HL-60 (cell line): ENCODE results near the gene POLR1A.

ENCODE experiments used
- DNase-seq, 2 experiments: peaks; one replicate each; pipeline ENCODE4 v3.0.0-alpha.2; 2010 to 2020; ENCODE audit warnings: low read depth in 1 of 2, low spot score in 1 of 2
- H3K27ac ChIP-seq: fragments of 250-450 bp; sonication (Bioruptor Pico); replicated peaks from 2 replicates; pipeline ENCODE4 v1.5.1; 2020; ENCODE audit warnings: mild to moderate bottlenecking, moderate library complexity
- H3K27me3 ChIP-seq: fragments of 250-450 bp; sonication (Bioruptor Pico); 2 replicates; pipeline ENCODE4 v1.5.1; 2021; ENCODE audit warnings: mild to moderate bottlenecking, moderate library complexity; ENCODE audit not compliant: insufficient read depth, poor library complexity, severe bottlenecking
- H3K4me3 ChIP-seq: replicated peaks from 2 replicates; pipeline ENCODE4 v1.5.1; 2011; ENCODE audit warnings: mild to moderate bottlenecking, control low read depth, low read length; ENCODE audit not compliant: insufficient read depth
- GABPA ChIP-seq: IDR thresholded peaks from 2 replicates; pipeline ENCODE4 v1.6.1; 2012; ENCODE audit warnings: low read depth
- POLR2AphosphoS5 ChIP-seq: IDR thresholded peaks from 2 replicates; pipeline ENCODE4 v1.6.1; 2012; ENCODE audit warnings: low read depth
- SPI1 ChIP-seq: IDR thresholded peaks from 2 replicates; pipeline ENCODE4 v1.6.1; 2012; ENCODE audit warnings: low read depth, mild to moderate bottlenecking, borderline replicate concordance
- TF ChIP-seq, protein P1 (sequence below): IDR thresholded peaks from 2 replicates; pipeline ENCODE4 v1.6.1; 2012; ENCODE audit warnings: low read depth; ENCODE audit not compliant: insufficient replicate concordance
- TF ChIP-seq, protein P2 (sequence below): IDR thresholded peaks from one replicate; pipeline ENCODE4 v1.5.1; 2011; ENCODE audit warnings: low read length, control low read depth, inconsistent platforms; ENCODE audit not compliant: insufficient read depth

Gene POLR1A

DNA sequence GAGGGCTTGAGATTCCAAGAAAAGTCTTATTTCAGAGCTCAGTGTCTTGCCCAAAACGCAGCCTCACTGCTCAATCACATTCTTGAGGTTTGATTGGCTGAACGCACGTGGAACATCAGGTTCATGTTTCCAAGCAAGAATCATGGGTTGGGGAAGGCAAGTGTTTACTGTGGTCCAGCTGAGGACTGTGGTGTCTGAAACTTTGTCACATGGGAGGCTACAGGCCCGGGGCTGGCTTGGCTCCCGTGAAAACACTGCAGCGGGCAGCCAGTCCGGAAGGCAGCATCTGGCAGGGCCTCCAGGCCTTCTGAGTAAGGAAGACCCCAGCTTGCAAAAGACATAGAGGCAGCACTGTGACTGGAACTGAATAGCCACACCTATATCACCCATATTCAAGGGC is 84.7 kb downstream of the POLR1A start:
- TF ChIP-seq POLR2AphosphoS5 = no peak
- TF ChIP-seq SPI1 = no peak
- TF ChIP-seq, protein P1, sequence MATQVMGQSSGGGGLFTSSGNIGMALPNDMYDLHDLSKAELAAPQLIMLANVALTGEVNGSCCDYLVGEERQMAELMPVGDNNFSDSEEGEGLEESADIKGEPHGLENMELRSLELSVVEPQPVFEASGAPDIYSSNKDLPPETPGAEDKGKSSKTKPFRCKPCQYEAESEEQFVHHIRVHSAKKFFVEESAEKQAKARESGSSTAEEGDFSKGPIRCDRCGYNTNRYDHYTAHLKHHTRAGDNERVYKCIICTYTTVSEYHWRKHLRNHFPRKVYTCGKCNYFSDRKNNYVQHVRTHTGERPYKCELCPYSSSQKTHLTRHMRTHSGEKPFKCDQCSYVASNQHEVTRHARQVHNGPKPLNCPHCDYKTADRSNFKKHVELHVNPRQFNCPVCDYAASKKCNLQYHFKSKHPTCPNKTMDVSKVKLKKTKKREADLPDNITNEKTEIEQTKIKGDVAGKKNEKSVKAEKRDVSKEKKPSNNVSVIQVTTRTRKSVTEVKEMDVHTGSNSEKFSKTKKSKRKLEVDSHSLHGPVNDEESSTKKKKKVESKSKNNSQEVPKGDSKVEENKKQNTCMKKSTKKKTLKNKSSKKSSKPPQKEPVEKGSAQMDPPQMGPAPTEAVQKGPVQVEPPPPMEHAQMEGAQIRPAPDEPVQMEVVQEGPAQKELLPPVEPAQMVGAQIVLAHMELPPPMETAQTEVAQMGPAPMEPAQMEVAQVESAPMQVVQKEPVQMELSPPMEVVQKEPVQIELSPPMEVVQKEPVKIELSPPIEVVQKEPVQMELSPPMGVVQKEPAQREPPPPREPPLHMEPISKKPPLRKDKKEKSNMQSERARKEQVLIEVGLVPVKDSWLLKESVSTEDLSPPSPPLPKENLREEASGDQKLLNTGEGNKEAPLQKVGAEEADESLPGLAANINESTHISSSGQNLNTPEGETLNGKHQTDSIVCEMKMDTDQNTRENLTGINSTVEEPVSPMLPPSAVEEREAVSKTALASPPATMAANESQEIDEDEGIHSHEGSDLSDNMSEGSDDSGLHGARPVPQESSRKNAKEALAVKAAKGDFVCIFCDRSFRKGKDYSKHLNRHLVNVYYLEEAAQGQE = no peak
- no peak for DNase-seq
- H3K27ac ChIP-seq = no peak overlapping the region

DNA sequence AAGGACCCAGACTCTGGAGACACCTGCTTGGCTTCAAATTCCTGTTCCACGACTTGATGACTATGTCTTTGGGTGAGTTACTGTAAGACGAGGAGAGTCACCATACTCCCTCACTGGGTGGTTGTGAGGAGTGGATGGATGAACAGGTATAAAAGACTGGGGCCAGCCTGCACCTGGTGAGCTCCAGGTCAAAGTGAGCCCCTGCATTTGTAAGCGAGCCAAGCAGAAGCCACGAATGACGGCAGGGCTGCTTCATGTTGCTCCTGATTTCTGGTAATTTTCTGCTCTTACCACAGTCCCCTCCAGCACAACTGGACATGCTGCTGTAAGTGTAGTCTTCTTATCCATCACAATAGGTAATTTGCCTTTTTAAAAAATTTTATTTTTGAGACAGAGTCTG is 86.6 kb downstream of the POLR1A start:
- no peaks in the 10 kb centered on the region for H3K27me3 ChIP-seq
- H3K27ac ChIP-seq = no peak overlapping the region
- TF ChIP-seq GABPA (no peak), POLR2AphosphoS5 (no peak), SPI1 (no peak)
- TF ChIP-seq, protein P2, sequence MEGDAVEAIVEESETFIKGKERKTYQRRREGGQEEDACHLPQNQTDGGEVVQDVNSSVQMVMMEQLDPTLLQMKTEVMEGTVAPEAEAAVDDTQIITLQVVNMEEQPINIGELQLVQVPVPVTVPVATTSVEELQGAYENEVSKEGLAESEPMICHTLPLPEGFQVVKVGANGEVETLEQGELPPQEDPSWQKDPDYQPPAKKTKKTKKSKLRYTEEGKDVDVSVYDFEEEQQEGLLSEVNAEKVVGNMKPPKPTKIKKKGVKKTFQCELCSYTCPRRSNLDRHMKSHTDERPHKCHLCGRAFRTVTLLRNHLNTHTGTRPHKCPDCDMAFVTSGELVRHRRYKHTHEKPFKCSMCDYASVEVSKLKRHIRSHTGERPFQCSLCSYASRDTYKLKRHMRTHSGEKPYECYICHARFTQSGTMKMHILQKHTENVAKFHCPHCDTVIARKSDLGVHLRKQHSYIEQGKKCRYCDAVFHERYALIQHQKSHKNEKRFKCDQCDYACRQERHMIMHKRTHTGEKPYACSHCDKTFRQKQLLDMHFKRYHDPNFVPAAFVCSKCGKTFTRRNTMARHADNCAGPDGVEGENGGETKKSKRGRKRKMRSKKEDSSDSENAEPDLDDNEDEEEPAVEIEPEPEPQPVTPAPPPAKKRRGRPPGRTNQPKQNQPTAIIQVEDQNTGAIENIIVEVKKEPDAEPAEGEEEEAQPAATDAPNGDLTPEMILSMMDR = no peak
- TF ChIP-seq, protein P1 = no peak
- no peak overlapping the region for H3K4me3 ChIP-seq
- no peak for DNase-seq

More for the DNA sequence above, 84.7 kb downstream of the POLR1A start:
- H3K27me3 ChIP-seq = no peaks in the 10 kb centered on the region
- no peak overlapping the region for H3K4me3 ChIP-seq

DNA sequence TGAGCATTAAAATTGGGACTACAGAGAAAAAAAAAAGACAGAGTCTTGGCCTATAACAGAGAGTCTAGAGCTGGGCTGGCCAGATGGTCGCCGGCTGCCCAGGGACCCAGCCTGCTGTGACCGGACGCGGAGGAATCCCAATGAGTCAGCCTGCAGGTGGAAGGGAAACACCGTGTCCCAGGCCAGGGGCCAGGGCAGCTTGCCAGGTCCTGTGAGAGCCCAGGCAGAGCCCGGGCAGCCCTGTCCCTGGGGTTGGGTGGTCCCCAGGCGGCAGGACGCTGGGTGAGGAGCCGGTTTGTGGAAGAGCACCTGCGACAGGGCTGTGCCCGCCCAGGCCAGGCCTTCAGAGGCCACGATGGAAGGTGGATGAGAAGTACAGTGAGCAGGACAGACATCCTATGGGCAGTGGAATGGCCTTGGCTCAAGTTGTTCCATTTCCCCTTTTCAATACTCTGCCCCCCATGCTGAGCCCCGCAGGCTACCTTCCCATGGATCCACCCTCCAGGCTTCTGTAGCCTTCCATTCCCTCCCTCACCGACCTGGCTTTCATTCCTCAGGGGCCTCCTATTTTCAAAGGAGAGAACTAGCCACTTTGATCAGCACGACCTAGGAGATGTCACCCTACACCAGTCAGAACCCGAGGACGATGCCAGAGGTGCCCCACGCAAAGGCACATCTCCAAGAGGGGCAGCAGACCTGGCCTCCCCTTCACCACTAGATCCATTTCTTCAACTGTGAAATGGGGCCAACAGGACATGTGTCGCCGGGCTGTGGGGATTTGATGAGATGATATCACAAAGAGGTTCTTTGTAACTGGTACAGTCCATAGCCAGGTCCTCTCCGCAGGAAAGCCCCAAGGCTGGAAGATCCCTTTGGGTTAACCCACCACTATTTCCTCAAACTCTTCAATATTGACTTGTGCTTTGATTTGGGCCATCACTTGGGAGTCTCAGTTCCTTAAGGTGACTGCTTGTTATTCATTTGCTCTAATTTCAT is 87.5 kb downstream of the POLR1A start:
- DNase-seq = no peak
- TF ChIP-seq, protein P2 = no peak
- TF ChIP-seq SPI1 (no peak), GABPA (no peak), POLR2AphosphoS5 (no peak)
- TF ChIP-seq, protein P1 = no peak
- no peak overlapping the region for H3K27ac ChIP-seq

More for the DNA sequence above, 87.5 kb downstream of the POLR1A start:
- Histone ChIP-seq H3K27me3 (no peaks in the 10 kb centered on the region), H3K4me3 (no peak overlapping the region)
